ENCODE measurements around the gene KATNBL1.

The KATNBL1 gene

DNA sequence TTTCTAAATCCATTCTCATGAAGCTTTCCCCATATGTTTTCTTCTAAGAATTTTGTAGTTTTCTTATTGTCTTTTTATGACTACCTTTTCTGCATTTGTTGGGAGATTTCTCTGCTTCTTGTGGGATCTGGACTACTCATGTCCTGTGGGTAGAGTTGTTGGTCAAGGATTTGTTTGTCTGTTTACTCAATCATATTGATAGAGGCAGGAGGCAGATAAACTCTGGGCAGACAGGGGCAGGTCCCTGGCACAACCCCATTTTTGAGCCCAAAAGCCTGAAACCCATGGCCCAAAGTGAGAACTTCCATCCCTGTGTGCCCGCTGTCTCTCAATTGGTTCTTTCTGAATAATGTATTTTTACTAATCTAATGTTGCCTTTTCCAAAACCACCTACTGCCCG lies 95.7 kb downstream of the KATNBL1 start:
- no peak for DNase-seq

DNA sequence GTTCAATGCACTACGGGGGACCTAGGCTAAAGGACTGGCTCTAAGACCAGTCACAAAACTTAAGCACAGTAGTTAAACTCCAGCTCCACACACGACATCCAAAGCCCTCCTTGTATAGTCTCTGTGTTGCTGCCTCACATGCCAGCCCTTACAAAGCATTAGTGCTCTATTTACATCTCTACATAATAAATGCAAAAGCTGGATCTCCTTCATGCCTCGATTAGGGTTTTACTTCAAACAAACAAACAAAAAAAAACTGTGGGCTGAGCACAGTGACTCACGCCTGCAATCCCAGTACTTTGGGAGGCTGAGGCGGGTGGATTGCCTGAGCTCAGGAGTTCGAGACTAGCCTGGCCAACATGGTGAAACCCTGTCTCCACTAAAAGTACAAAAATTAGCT lies 98.4 kb downstream of the KATNBL1 start:
- no peak for DNase-seq

DNA sequence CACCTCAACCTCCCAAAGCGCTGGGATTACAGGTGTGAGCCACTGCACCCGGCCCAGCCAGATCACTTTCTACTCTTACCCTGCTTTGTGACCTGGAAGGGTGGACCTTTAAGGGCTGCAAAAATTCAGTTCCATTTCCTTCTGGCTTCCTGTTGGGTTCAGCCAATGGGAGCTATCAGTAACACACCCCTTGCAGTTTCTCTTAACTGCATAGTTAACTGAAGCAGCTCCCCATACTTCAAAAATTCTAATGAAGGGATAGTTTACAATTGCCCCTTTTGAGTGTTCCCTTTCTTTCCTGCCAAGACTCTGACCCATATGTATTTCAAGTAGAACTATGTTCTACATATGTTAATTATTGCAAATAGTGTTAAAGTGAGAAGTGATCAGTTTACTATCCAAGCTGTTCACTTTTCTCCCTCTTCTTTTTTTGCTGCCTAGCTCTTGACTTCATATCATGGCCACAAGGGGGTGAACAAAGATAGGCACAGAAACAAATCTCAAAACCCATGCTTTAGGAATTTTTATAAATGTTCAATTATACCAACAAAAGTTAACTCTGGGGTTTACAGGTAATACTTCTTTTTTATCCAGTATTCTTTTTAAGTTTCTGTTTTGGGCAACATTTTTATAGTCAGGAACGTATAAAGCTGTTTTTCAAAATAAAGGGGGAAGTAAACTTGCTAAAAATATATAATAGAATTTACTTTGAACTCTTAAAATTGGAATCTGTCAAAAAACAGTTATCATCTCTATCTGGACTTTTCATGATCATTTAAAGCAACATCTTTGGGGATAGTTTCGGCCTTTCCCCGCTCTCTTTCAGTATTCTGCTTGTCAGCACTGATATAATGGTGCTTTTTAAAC lies 99.9 kb downstream of the KATNBL1 start:
- no peak for DNase-seq

DNA sequence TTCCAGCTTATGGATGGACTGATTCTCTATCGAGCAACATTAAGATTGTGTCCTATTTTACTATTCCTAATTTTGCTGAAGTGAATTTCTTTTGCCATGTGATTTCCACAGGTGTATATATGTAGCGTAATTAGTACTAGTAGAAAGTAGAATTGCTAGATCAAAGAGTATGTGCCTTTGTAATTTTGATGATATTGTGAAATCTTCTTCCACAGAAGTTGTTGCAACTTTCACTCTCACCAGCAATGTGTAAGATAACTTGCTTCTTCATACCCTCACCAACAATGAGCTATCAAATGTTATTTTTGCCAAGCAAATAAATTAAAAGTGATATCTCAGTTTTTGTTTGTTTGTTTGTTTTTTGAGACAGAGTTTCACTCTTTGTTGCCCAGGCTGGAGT lies 102.6 kb downstream of the KATNBL1 start:
- no peak for DNase-seq

DNA sequence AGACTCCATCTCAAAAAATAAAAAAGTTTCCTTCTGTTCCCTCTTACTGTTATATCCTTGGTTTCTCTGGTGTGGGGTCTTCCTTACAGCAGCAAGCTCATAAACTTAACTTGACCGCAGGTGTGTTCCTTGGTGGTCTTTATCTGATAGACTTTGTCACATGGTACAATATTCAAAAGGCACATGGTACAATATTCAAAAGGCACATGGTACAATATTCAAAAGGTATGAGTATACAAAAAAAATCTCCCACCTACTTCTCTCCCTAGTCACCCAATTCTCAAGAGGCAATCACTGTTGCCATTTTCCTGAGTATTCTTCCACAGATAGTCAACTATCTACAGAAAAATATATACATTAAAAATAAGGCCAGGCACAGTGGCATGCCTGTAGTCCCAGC lies 103.5 kb downstream of the KATNBL1 start:
- no peak for DNase-seq

DNA sequence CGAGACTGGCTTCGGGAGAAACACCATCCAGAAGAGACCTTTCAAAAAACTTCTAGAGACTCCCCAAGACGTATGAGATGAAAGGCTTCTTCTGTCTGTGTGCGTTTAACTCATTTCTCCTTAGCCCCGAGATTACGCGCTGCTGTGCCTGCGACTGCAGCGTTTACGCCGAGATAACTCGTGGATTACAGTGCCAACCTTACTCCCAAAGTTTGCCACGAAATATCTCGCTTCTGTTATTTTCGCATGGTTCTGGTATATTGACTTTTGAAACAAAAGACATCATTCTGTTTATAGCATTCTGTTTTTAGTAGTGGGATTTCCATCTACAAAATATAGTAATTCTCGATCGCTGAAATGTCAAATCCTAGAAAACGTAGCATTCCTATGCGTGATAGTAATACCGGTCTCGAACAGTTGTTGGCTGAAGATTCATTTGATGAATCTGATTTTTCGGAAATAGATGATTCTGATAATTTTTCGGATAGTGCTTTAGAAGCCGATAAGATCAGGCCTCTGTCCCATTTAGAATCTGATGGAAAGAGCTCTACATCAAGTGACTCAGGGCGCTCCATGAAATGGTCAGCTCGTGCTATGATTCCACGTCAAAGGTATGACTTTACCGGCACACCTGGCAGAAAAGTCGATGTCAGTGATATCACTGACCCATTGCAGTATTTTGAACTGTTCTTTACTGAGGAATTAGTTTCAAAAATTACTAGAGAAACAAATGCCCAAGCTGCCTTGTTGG lies 107.5 kb downstream of the KATNBL1 start:
- no peak for DNase-seq

DNA sequence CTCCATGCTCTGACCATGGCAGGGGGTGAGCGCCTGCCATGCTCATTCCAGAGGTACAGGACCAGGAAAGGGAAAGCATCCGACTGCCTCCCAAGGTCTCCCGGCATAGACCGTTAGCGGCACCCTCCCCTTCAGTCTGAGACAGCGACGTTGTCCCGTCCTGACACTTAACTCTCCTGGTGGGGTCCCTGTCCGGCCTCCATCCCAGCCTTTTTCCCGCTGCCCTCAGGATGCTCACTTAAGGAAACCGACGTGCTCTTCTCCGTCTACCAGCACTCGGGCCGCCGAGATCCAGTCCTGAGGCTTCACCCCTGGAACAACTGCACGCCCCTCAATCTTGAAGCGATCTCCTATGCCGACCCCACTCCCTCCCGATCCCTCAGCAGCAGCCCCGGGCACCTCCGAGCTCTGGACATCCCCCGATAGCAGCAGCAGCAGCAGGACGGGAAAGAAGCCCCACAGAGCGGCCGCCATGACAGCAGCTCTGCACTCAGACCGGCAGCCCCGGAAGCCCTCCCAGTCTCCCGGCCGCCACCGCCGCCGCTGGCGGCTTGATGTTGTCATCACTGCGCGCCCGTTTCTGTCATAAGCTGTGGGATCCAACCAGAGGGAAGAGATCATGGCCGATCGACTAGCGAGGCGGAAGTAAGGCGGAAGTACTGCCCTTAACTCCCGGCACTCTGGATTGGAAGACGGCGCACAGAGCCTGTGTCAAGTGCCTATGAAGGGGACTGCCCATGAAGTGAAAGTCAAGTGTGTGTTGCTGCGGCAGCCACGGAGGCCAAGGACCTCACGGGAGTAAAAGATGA lies 108.3 kb downstream of the KATNBL1 start, which contains the start of the genes EMC7 and PGBD4:
Gene EMC7, minus strand, starts transcription at position 497 of the 809 bp plus-strand sequence. Its CDS starts 23 bp downstream, at position 474.
Gene PGBD4, plus strand, starts transcription at position 718 of the 809 bp plus-strand sequence. CDS start 449 bp downstream, outside the sequence.
- DNase-seq, result peak; percentile 99

DNA sequence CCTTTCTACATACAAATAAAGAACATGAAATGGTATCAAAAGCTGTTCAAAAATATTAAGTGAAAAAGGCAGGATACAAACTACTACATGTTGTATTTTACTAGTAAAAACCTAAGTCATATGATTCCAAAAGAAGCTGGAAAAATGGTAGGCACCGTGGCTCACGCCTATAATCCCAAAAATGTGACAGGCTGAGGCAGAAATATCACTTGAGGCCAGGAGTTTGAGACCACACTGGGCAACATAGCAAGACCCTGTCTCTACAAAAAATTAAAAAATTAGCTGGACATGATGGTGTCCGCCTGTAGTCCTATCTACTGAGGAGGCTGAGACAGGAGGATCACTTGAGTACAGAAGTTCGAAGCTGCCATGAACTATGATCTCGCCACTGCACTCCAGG lies 110.0 kb downstream of the KATNBL1 start:
- DNase-seq, result no peak
